GM18505 (cell line): Measurements from ENCODE around the gene IGFALS.
A peak's percentile ranks its signal among the peaks of the same experiment; 100 is the strongest.

Experiments
- ATAC-seq: cut with Tn5 transposase; IDR thresholded peaks from one replicate; pipeline ENCODE4 v1.9.1; 2021; ENCODE audit not compliant: unreplicated experiment
- POLR2A ChIP-seq: IDR thresholded peaks from 4 replicates; pipeline ENCODE4 v1.6.1; 2011; ENCODE audit warnings: borderline replicate concordance; ENCODE audit not compliant: insufficient read depth, insufficient read length; ENCODE audit errors: extremely low read depth

The IGFALS gene

DNA sequence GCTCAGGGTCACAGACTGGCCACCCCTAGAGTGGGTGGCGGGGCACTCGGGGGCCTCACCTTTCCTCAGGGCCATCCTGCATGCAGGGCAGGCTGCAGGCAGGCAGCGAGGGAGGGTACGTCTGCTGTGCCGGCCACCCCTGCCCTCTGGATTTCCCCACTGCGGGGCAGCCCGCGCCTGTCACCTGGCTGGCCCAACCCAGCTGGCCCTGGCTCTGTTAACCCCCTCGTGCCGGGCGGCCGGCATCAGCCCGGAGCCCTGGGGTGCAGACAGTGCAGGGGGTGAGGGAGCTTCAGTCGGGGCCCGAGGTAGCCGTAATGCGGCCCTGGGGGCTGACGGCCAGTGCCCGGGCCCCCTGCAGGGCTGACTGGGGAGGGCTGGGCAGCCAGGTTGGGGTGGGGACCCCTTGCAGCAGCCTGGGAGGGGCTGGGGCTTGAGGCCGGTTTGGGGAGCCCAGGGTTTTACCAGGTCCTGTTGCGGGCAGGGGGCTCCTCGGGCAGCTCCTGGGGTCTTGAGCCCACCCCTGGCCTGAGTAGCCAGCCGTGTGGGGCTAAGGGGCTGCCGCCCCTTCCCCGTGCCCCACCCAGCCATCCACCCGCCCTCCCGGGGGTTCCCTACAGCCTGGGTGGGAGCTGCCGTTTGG is at the start of gene IGFALS:
Gene IGFALS (minus strand): TSS at position 128 of the 643 bp plus-strand sequence. CDS start 53 bp downstream, at position 75.
- TF ChIP-seq POLR2A: no peak
- ATAC-seq: no peak

DNA sequence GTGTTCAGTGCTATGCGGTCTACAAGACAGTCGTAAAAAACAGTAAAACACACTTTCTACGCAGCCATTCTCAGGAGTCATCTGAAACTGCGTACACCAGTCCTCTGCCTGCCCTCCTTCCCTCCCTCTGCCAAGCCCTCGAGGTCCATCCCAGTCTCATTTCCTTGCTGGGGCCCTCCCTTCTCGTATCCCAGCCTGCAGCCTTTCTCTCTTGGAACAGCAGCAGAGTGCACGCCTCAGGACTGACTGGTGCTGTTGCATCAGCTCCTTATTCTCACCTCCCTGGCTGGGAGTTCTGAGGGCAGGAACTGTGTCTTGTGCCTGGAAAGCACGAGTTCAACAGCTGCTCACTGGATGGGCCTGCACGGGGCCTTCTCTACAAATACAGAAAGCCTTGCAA is 46.0 kb upstream of the IGFALS start:
- no peak for TF ChIP-seq POLR2A
- ATAC-seq: no peak

GRCh38 chr16:1834096-1834495 is 40.6 kb upstream of the IGFALS start:
- no peak for TF ChIP-seq POLR2A
- no peak for ATAC-seq

- no peak for ATAC-seq
- no peak for TF ChIP-seq POLR2A
These were observed 39.4 kb upstream of the IGFALS start for GRCh38 chr16:1832838-1833454.

GRCh38 chr16:1831186-1832075 is 37.9 kb upstream of the IGFALS start:
- TF ChIP-seq POLR2A: no peak
- no peak for ATAC-seq

GRCh38 chr16:1830213-1830612 is 36.7 kb upstream of the IGFALS start:
- no peak for TF ChIP-seq POLR2A
- no peak for ATAC-seq

GRCh38 chr16:1828645-1829410 is 35.3 kb upstream of the IGFALS start:
- no peak for TF ChIP-seq POLR2A
- ATAC-seq: no peak

DNA sequence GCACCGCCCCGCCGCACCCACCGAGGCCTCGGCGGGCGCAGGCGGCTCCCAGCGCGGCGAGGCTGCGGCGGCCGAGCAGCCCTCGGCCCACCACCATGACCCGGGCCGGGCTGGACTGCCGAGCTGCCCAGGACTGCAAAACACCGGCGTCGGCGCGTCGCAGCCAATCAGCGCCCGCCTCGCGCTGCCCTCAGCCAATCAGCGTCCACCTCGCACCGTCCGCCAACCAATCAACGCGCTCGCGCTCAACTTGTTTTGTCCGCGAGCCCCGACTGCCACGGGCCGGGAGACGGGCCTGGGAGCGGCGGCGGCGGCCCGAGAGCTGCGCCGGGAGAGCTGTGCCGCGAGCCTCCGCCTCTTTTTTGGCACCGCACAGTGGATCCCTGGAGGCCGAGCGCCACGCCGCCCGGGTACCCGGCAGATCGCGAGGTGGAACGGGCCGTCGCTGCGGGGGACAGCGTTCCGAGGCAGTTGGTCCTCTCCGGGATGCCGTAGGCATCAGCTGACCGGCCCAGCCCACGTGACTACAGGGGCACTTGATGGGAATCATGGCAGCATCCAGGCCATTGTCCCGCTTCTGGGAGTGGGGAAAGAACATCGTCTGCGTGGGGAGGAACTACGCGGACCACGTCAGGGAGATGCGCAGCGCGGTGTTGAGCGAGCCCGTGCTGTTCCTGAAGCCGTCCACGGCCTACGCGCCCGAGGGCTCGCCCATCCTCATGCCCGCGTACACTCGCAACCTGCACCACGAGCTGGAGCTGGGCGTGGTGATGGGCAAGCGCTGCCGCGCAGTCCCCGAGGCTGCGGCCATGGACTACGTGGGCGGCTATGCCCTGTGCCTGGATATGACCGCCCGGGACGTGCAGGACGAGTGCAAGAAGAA is 33.4 kb upstream of the IGFALS start, which contains the start of the genes FAHD1 and HAGH:
Gene FAHD1 (plus strand): TSS at position 516 of the 883 bp plus-strand sequence. CDS start 33 bp downstream, at position 549.
Gene HAGH (minus strand): TSS at position 135 of the 883 bp plus-strand sequence. CDS start 38 bp downstream, at position 97.
- ATAC-seq: peak; percentile 74
- TF ChIP-seq POLR2A: peak; percentile 76

DNA sequence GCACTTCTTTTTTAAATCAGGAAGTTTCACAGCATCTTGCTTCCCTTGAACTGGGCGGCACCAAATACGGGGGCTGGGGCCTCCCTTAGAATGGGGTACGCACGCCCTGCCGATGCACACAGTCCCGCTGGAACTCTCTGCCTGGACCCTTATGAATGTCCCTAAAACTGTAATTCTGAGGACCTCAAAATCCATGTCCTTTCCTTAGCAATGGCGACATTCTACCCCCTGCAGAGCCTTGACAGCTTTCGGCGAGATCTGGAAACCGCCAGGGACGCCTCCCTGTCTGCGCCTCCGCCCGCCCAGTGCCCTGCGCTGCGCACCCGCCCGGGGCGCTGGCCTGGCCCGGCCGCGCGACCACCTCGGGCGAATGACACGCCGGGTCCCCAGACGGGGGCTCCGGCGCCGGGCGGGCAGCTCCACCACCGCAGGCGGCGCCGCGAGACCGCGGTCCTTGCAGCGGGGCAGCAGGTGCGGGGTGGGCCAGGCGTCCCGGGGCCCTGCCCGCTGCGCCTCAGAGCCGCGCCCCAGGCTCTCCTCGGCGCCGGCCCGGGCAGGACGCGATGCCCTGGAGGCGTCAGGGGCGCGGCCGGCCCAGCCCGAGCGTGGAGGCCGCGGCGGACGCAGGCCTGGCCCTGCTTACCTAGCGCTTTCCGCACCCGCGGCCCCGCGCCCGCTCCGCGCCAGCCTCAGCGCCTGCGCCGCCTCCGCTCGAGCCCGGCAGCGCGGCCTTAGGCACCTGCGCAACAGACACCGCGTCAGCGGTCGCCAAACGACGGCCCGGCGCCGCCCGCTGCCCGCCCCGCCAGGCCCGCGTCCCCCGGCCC is 32.6 kb upstream of the IGFALS start:
- peak; percentile 46 for ATAC-seq
- no peak for TF ChIP-seq POLR2A

DNA sequence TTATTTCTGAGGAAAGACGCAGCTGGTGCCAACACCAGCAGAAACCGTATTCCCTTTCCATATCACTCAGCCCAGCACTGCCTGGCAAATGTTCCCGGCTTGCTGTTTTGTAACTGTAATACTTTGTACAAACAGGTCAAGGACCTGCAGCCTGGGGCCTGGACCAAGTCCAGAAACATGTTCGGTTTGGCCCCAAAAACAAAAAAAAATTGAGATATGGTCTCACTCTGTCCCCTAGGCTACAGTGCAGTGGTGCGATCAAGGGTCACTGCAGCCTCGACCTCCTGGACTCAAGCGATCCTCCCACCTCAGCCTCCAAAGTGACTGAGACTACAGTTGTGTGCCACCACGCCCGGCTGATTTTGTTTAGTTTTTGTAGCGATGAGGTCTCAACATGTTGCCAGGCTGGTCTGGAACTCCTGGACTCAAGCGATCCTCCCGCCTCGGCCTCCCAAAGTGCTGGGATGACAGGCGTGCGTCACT is 31.9 kb upstream of the IGFALS start:
- no peak for TF ChIP-seq POLR2A
- ATAC-seq: no peak

- TF ChIP-seq POLR2A: no peak
- ATAC-seq: no peak
These were observed 30.3 kb upstream of the IGFALS start for GRCh38 chr16:1823821-1824220.

- no peak for TF ChIP-seq POLR2A
- no peak for ATAC-seq
These were observed 29.3 kb upstream of the IGFALS start for GRCh38 chr16:1822801-1823200.
